GM23338 (cell line): ENCODE data around the gene IL6R. TPM values are rescaled to one million over a fixed set of nuclear protein-coding genes. Genes with fewer than 3 reads are reported as not detected.
"Not testable (repeated sequence)": the region's sequence is repeated elsewhere in the genome, so short reads cannot be mapped to it uniquely, and the experiment has no call there.

Source experiments
- ATAC-seq: fragments of 200-7000 bp; cut with Tn5 transposase; 3 replicates; pipeline ENCODE4 v1.9.1; 2020
- DNase-seq: peaks from one replicate; pipeline ENCODE4 v3.0.0-alpha.2; 2015; ENCODE audit warnings: low spot score
- H2AFZ ChIP-seq: fragments of 200-600 bp; sonication (generic); 2 replicates; pipeline ENCODE4 v1.8.0; 2016; ENCODE audit warnings: antibody characterized with exemption, mild to moderate bottlenecking, moderate library complexity
- H3F3A ChIP-seq: fragments of 200-600 bp; sonication (generic); replicated peaks from 2 replicates; pipeline ENCODE4 v1.8.0; 2017; ENCODE audit warnings: antibody characterized with exemption, mixed run types, low read depth
- H3K27ac ChIP-seq: fragments of 200-600 bp; sonication (generic); 2 replicates; pipeline ENCODE4 v1.6.1; 2016; ENCODE audit warnings: low read depth
- H3K27me3 ChIP-seq: fragments of 200-600 bp; sonication (generic); 2 replicates; pipeline ENCODE4 v1.8.0; 2016; ENCODE audit warnings: mild to moderate bottlenecking, mixed run types, moderate library complexity; ENCODE audit not compliant: insufficient read depth
- H3K36me3 ChIP-seq: fragments of 200-600 bp; sonication (generic); 2 replicates; pipeline ENCODE4 v1.8.0; 2016; ENCODE audit warnings: mild to moderate bottlenecking; ENCODE audit not compliant: insufficient read depth
- H3K4me1 ChIP-seq: fragments of 200-600 bp; sonication (generic); 2 replicates; pipeline ENCODE4 v1.8.0; 2016; ENCODE audit warnings: mild to moderate bottlenecking, moderate library complexity; ENCODE audit not compliant: insufficient read depth
- H3K4me2 ChIP-seq: fragments of 200-600 bp; sonication (generic); 2 replicates; pipeline ENCODE4 v1.7.1; 2017; ENCODE audit warnings: mixed run types
- H3K4me3 ChIP-seq: fragments of 200-600 bp; sonication (generic); 2 replicates; pipeline ENCODE4 v1.6.1; 2016; ENCODE audit warnings: mixed run types
- H3K79me2 ChIP-seq: fragments of 200-600 bp; sonication (generic); replicated peaks from 2 replicates; pipeline ENCODE4 v1.8.0; 2017; ENCODE audit warnings: mild to moderate bottlenecking; ENCODE audit not compliant: insufficient read depth
- H3K9me2 ChIP-seq: fragments of 200-600 bp; sonication (generic); 2 replicates; pipeline ENCODE4 v1.8.0; 2017; ENCODE audit not compliant: insufficient read depth
- H4K20me1 ChIP-seq: fragments of 200-600 bp; sonication (generic); replicated peaks from 2 replicates; pipeline ENCODE4 v1.8.0; 2017; ENCODE audit warnings: mild to moderate bottlenecking; ENCODE audit not compliant: insufficient read depth
- H3K27ac Mint-ChIP-seq: 2 replicates; pipeline ENCODE4 v1.8.0; 2020; ENCODE audit warnings: inconsistent platforms, mild to moderate bottlenecking, moderate library complexity, mixed read lengths
- H3K27me3 Mint-ChIP-seq: 3 replicates; pipeline ENCODE4 v1.8.0; 2022; ENCODE audit warnings: low read depth, mild to moderate bottlenecking, moderate library complexity, mixed read lengths, inconsistent platforms; ENCODE audit not compliant: insufficient read depth, poor library complexity
- H3K36me3 Mint-ChIP-seq: 3 replicates; pipeline ENCODE4 v1.8.0; 2021; ENCODE audit warnings: low read depth, mild to moderate bottlenecking, inconsistent platforms, moderate library complexity, mixed read lengths
- H3K4me1 Mint-ChIP-seq: 3 replicates; pipeline ENCODE4 v1.8.0; 2020; ENCODE audit warnings: mild to moderate bottlenecking, inconsistent platforms, mixed read lengths
- H3K4me3 Mint-ChIP-seq: 3 replicates; pipeline ENCODE4 v1.8.0; 2021; ENCODE audit warnings: moderate library complexity, mild to moderate bottlenecking, inconsistent platforms, mixed read lengths
- H3K9me3 Mint-ChIP-seq: 3 replicates; pipeline ENCODE4 v1.8.0; 2020; ENCODE audit warnings: moderate library complexity, mild to moderate bottlenecking, inconsistent platforms, mixed read lengths
- JUNB ChIP-seq: IDR thresholded peaks from one replicate; pipeline ENCODE4 v1.6.1; 2016; ENCODE audit warnings: antibody characterized with exemption; ENCODE audit not compliant: unreplicated experiment
- POLR2AphosphoS5 ChIP-seq: IDR thresholded peaks from 2 replicates; pipeline ENCODE4 v1.6.1; 2016; ENCODE audit warnings: antibody characterized with exemption, low read depth
- STAT1 ChIP-seq: IDR thresholded peaks from one replicate; pipeline ENCODE4 v1.6.1; 2016; ENCODE audit warnings: antibody characterized with exemption; ENCODE audit not compliant: unreplicated experiment
- ZNF114 ChIP-seq: fragments of 250-450 bp; sonication (Bioruptor Pico); IDR thresholded peaks from 2 replicates; pipeline ENCODE4 v1.5.0; 2020; ENCODE audit warnings: mild to moderate bottlenecking, moderate library complexity
- ZNF462 ChIP-seq: fragments of 250-450 bp; sonication (Bioruptor Pico); IDR thresholded peaks from 2 replicates; pipeline ENCODE4 v1.5.0; 2020; ENCODE audit warnings: mild to moderate bottlenecking, moderate library complexity
- polyA plus RNA-seq: library from polyadenylated mRNA; unstranded; fragments of >200 nt; fragmentation: Nextera tagmentation; extraction: Ambion mirVana; gene quantifications from 2 replicates; pipeline ENCODE4 v1.2.1, GENCODE V29; 2016
- total RNA-seq: library from RNA; depleted of rRNA; stranded (reverse); fragments of >200 nt; shearing (Covaris generic); gene quantifications from 2 replicates; pipeline ENCODE4 v1.2.3, GENCODE V29; 2014

The IL6R gene
- total and polyA plus RNA-seq, 2 experiments from 2014 or later: 1.0 to 13.8 TPM

DNA sequence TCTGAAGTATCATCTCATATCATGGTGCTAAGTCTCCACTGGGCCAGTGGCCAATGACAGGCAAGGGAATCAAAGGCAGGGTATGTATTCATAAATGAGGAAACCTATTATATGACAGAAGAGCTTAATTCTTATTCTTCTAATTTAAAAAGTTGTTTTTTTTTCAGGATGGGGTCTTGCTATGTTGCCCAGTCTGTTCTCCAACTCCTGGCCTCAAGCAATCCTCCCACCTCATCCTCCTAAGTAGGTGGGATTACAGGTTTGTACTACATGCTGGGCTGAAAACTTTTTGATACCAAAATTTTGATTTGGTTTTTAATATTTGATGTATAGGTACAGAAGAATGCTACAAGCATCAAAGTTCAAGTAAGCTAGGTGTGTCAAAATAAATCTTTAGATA lies 44.9 kb upstream of the IL6R start (continued):
- TF ChIP-seq ZNF462 (CRISPR knock-in tag): no peak
- no peak for TF ChIP-seq ZNF114 (CRISPR knock-in tag)
- TF ChIP-seq JUNB: no peak
- no peak for TF ChIP-seq STAT1

GRCh38 chr1:154360881-154361280 lies 44.3 kb upstream of the IL6R start:
- H4K20me1 ChIP-seq, H3K4me2 ChIP-seq, H3K4me3 ChIP-seq, H2AFZ ChIP-seq, H3K36me3 ChIP-seq, H3K9me2 ChIP-seq, H3K27me3 Mint-ChIP-seq, H3K4me1 Mint-ChIP-seq, H3K36me3 Mint-ChIP-seq, H3K27ac Mint-ChIP-seq, H3K4me1 ChIP-seq, ATAC-seq, H3K4me3 Mint-ChIP-seq, H3K79me2 ChIP-seq, H3K27me3 ChIP-seq, H3F3A ChIP-seq, DNase-seq: not testable (repeated sequence)
- H3K27ac ChIP-seq: peak overlapping the region; percentile 73; the same call in 1 of the 2 replicates
- H3K9me3 Mint-ChIP-seq: peaks cover 11% of the 10 kb centered on the region

DNA sequence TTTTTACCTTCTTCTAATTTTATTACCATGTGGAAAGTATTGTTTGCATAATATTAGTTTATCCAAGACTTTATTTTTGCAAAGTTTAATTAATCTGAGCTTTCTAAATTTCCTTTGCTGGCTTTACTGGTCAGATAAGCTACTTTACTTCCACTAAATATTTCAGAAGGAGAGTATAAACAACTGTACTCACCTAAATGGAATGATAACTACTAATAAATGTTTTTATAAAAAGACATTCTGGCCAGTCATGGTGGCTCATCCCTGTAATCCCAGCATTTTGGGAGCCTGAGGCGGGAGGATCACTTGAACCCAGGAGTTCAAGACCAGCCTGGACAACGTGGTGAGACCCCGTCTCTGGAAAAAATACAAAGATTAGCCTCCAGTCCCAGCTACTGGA lies 43.8 kb upstream of the IL6R start:
- H3K4me3 Mint-ChIP-seq: no peak overlapping the region
- no peak for ATAC-seq
- Histone ChIP-seq H3K36me3 (no peaks in the 10 kb centered on the region), H3K4me3 (no peak overlapping the region), H3K4me1 (no peaks in the 10 kb centered on the region; the same call in 1 of the 2 replicates), H3K79me2 (no peaks in the 10 kb centered on the region), H3F3A (no peaks in the 10 kb centered on the region), H4K20me1 (no peaks in the 10 kb centered on the region), H3K27me3 (no peaks in the 10 kb centered on the region), H3K4me2 (0 out of 2 replicates have a peak overlapping the region, but pooled peaks have one; percentile 23), H2AFZ (no peak overlapping the region), H3K27ac (peak overlapping the region; percentile 73), H3K9me2 (no peaks in the 10 kb centered on the region)
- DNase-seq: no peak
- H3K36me3 Mint-ChIP-seq: no peaks in the 10 kb centered on the region
- peaks cover 9% of the 10 kb centered on the region for H3K27me3 Mint-ChIP-seq
- peaks cover 11% of the 10 kb centered on the region for H3K9me3 Mint-ChIP-seq
- no peak overlapping the region; the same call in 1 of the 2 replicates for H3K27ac Mint-ChIP-seq
- peaks cover 8% of the 10 kb centered on the region; the same call in 2 of the 3 replicates for H3K4me1 Mint-ChIP-seq
- no peak for TF ChIP-seq ZNF462 (CRISPR knock-in tag)
- no peak for TF ChIP-seq POLR2AphosphoS5
- TF ChIP-seq ZNF114 (CRISPR knock-in tag): no peak
